ENCODE data around the gene USP38.
"Not testable (repeated sequence)": the region's sequence is repeated elsewhere in the genome, so short reads cannot be mapped to it uniquely, and the experiment has no call there.

USP38 gene

DNA sequence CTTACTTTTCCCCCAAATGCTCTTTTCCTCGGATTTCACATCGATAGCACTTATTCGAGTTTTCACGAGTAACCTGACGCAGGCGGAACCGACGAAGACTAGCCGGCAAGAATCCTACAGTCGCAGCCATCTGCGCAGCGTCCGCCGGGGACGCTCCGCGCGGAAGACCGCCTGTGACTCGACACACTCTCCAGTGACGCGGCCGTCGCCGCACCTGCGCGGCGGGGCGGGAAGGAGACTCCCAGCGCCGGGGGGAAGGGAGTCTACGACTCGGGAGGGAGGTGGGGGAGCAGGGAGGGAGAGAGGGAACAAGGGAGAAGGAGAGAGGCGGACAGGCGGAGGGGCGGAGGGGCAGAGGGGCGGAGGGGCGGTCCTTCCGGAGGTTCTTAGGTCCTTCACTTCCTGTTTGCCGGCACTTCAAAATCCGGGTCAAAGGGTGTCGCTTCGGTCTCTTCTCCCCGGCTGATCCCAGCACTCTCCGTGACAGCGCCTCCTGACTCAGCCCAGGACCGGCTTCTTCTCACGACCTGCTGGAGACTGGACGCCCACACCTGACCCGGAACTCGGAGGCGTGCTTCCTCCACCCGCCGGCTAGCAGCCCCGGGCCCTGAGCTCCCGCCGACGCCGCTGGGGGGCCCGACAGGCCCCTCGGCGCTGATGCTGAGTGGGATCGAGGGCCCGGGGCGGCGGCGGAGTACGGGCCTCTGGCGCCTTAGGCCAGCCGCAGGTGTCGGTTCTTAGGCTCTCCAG is at the start of gene USP38:
Gene USP38, plus strand, starts transcription at position 415 of the 750 bp plus-strand sequence. CDS start 534 bp downstream, outside the sequence.
- DNase-seq (ENCODE audit: low read depth) = peak; percentile 93

DNA sequence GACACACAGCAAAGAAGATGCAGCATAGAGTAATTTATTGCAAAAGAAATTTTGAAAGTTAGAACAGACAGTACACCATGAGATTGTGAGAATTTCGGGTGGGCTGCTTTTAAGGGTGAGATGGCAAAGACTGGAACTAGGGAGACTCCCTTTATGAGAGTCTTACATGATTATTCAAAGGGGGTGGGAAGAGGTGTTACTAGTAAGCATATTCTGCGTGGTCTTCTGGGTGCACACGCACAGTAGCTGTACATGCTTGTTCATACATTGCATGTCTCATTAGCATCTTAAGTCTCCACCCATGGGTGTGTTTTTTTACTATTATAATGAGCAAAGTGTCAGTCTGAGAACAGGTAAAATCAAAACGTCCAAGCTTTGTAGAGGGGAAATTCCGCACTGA is 49.4 kb upstream of the USP38 start:
- DNase-seq (ENCODE audit: low read depth) = no peak

DNA sequence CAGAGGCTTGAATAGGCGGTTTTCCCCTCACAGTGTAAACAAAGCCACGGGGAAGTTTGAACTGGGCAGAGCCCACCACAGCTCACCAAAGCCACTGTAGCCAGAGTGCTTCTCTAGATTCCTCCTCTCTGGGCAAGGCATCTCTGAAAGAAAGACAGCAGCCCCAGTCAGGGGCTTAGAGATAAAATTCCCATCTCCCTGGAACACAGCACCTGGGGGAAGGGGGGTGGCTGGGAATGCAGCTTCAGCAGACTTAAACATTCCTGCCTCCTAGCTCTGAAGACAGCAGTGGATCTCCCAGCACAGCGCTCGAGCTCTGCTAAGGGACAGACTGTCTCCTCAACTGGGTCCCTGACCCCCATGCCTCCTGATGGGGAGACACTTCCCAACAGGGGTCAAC is 44.0 kb upstream of the USP38 start:
- no peak for DNase-seq (ENCODE audit: low read depth)

GRCh38 chr4:143148521-143148920 is 36.2 kb upstream of the USP38 start:
- no peak for DNase-seq (ENCODE audit: low read depth)

DNA sequence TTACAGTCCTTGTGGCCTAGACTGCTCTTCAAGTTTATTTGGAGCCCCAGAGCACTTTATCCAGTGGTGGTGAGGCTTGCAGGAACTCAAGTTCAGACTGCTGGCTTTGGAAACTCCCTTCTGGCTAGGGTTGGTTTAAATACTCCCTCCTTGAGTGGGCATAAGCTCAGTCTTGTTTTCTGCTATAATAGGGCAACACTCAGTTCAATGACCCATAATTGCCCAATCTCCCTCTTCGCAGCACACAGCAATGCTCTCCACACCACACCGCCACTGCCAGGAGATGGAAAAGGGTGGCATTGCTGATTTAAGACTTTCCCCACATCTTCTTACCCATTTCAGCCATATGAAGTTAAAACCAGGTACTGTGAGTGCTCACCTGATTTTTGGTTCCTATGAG is 27.9 kb upstream of the USP38 start:
- no peak for DNase-seq (ENCODE audit: low read depth)

DNA sequence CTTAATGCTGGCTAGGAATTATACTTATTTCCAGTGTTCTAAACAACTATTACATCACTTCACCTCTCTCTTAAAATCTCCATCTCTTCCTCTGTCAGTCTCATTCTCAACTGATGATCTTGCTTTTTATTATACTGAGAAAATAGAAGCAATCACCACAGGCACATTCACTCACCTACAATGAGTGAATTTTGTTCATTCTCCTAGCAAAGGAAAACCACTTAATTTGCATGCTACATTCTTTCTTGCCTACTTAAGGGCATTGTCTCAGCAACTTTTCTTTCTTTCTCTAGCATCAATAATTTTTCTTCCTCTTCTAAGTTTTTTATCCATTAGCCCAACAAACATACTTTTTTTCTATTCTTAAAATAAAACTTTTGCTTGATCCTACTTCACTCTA is 21.1 kb upstream of the USP38 start:
- DNase-seq (ENCODE audit: low read depth) = no peak

DNA sequence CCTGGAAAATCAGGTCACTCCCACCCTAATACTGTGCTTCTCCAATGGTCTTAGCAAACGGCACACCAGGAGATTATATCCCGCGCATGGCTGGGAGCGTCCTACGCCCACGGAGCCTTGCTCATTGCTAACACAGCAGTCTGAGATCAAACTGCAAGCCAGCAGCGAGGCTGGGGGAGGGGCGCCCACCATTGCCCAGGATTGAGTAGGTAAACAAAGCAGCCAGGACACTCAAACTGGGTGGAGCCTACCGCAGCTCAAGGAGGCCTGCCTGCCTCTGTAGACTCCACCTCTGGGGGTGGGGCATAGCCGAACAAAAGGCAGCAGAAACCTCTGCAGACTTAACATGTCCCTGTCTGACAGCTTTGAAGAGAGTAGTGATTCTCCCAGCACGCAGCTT is 18.0 kb upstream of the USP38 start:
- not testable (repeated sequence) for DNase-seq (ENCODE audit: low read depth)

DNA sequence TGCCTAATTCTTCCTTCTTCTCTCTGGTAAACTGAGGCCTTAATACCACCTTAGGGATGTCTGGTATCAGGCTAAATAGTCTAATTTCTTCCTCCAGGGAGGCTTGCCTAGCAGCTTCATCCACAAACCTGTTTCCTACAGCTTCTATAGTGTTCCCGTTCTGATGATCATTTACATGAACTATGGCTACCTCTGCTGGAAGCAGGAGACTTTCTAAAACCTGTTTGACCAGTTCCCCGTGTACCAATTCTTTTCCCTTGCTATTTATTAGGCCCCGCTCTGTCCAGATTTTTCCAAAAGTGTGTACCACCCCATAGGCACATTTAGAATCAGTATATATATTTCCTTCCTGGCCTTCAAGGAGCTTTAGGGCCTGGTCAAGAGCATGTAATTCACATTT is 5.8 kb upstream of the USP38 start:
- DNase-seq (ENCODE audit: low read depth) = no peak

- DNase-seq (ENCODE audit: low read depth) = no peak
These were observed 1.1 kb upstream of the USP38 start for GRCh38 chr4:143183513-143184216.

DNA sequence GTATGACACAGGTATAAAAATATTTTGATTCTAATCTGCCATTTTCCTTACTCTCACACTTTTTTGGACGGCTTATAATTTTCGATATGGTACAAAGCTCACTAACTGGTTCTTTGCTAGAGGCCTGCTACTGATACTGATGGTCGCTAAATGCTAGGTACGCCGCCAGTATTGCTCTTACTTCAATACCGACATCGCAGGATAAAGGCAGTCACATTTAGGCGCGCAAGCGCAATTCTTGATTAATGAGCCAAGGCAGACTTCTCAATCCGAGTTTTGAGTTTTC is 557 bp upstream of the USP38 start:
- DNase-seq (ENCODE audit: low read depth) = no peak

- DNase-seq (ENCODE audit: low read depth) = no peak
These were observed 763 bp downstream of the USP38 start for GRCh38 chr4:143185253-143186107.

- DNase-seq (ENCODE audit: low read depth) = peak; percentile 74
These were observed 1.5 kb downstream of the USP38 start for GRCh38 chr4:143186212-143186611.

DNA sequence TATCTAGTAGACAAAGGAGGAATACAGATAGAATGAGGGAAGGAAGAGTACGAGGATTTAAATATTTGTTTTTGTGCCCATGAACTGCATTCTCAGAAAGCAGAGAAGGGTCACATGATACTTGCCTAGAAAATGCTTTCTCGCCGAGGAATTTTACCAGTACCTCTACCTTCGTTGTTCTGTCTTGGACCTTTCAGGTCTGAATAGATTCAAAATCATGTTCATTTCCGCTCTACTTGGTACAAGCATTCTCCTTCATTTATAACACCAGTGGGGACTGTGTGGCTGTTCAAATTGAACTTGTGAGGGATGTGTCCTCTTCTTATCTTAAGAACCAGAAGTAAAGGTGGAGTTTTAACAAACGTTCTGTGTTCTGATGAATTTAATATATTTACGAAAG is 1.9 kb downstream of the USP38 start:
- DNase-seq (ENCODE audit: low read depth) = no peak

GRCh38 chr4:143188136-143189088 is 3.7 kb downstream of the USP38 start:
- DNase-seq (ENCODE audit: low read depth) = no peak

GRCh38 chr4:143189528-143189927 is 4.8 kb downstream of the USP38 start:
- no peak for DNase-seq (ENCODE audit: low read depth)

- no peak for DNase-seq (ENCODE audit: low read depth)
These were observed 10.9 kb downstream of the USP38 start for GRCh38 chr4:143195581-143195980.

GRCh38 chr4:143196323-143196722 is 11.6 kb downstream of the USP38 start:
- no peak for DNase-seq (ENCODE audit: low read depth)

DNA sequence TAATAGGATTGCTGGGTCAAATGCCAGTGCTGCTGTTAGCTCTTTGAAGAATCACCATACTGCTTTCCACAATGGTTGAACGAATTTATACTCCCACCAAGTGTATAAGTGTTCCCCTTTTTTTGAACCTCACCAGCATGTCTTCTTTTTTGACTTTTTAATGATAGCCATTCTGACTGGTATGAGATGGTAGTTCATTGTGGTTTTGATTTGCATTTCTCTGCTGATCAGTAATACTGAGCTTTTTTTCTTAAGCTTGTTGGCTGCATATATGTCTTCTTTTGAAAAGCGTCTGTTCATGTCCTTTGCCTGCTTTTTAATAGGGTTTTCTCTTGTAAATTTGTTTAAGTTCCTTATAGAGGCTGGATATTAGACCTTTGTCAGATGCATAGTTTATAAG is 14.8 kb downstream of the USP38 start:
- no peak for DNase-seq (ENCODE audit: low read depth)

DNA sequence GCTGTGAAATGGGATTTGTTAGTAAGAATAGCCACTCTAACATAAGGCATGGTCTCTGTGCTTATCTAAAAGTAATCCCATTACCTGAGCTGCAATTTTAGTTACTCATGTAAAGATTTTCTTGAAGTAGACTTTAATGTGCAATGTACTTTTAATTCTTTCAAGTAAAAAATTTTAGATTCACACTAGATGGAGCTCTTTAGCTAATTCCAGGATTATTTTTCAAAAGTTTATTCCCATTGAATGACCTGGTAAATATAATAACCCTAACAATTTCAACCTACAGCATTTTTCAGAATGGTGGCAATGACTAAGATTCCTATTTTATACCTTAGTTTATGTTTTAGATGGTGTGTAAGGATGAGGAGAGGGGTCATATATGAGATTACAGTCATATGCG is 18.1 kb downstream of the USP38 start:
- no peak for DNase-seq (ENCODE audit: low read depth)

DNA sequence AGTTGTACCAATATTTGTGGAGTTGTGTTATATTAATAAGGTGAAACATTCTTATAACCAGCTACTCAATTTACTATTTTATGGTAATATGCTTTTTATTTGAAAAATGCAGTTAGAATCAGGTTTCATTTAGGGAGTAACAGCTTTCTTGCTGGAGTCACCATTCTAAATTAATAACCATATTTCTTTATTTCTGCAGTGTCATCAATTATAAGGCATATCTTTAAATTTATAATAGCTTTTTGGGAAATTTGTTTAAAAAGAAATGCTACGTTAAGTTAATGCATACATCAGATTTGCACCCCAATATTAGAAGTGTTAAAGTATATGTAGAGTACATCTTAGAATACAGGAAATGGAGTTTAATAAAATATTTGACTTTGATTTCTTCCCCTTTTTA is 18.9 kb downstream of the USP38 start:
- DNase-seq (ENCODE audit: low read depth) = no peak

- peak; percentile 27 for DNase-seq (ENCODE audit: low read depth)
These were observed 22.8 kb downstream of the USP38 start for GRCh38 chr4:143207555-143207954.

- no peak for DNase-seq (ENCODE audit: low read depth)
These were observed 27.8 kb downstream of the USP38 start for GRCh38 chr4:143212566-143212965.

Data from amniotic epithelial cell (primary cell).